ENCODE results near the gene TRPV4. TPM values are rescaled to one million over a fixed set of nuclear protein-coding genes. Genes with fewer than 3 reads are reported as not detected.

TRPV4 gene
- total and polyA plus RNA-seq, 7 experiments from 2014 or later: 0.81 TPM; not detected in 6

- H3K4me1 ChIP-seq (ENCODE audit: control insufficient read depth in 2 of 2, insufficient read depth in 2 of 2, low read length in 2 of 2): no peaks in the 10 kb centered on the region
- Mint-ChIP-seq H3K4me1 (peaks cover 0 to 1% (median 0%) of the 10 kb centered on the region in 7 donors), H3K9me3 (no peaks in the 10 kb centered on the region), H3K36me3 (no peaks in the 10 kb centered on the region), H3K27ac (no peak overlapping the region), H3K4me3 (no peak overlapping the region), H3K27me3 (peaks cover 0 to 8% (median 0%) of the 10 kb centered on the region in 5 donors)
- H3K36me3 ChIP-seq (ENCODE audit: control insufficient read depth in 2 of 3, insufficient read depth in 3 of 3, low read length in 3 of 3): no peaks in the 10 kb centered on the region
- H3K9me3 ChIP-seq (ENCODE audit: control insufficient read depth in 2 of 3, low read length in 3 of 3): no peaks in the 10 kb centered on the region
- ATAC-seq (no peak), DNase-seq (no peak)
- H3K27me3 ChIP-seq (ENCODE audit: control insufficient read depth in 2 of 2, insufficient read depth in 2 of 2, low read length in 2 of 2): no peaks in the 10 kb centered on the region
- POLR2A ChIA-PET: no interaction called here
- H3K4me3 ChIP-seq (ENCODE audit: low read length): no peak overlapping the region
- intact Hi-C loops (cut with micrococcal nuclease): no loop called here
- H3K27ac ChIP-seq (ENCODE audit: low read depth, low read length): no peak overlapping the region
- CTCF ChIA-PET: no interaction called here
Measured at GRCh38 chr12:109813810-109814416, 19.3 kb downstream of the TRPV4 start.

GRCh38 chr12:109811624-109811995 lies 21.6 kb downstream of the TRPV4 start:
- no peaks in the 10 kb centered on the region for H3K4me1 ChIP-seq (ENCODE audit: control insufficient read depth in 2 of 2, insufficient read depth in 2 of 2, low read length in 2 of 2)
- DNase-seq: no peak
- intact Hi-C loops (cut with micrococcal nuclease): no loop called here
- Mint-ChIP-seq H3K4me3 (no peak overlapping the region), H3K9me3 (no peaks in the 10 kb centered on the region), H3K36me3 (no peaks in the 10 kb centered on the region), H3K4me1 (no peaks in the 10 kb centered on the region), H3K27me3 (no peaks in the 10 kb centered on the region), H3K27ac (no peak overlapping the region)
- H3K36me3 ChIP-seq (ENCODE audit: control insufficient read depth in 2 of 3, insufficient read depth in 3 of 3, low read length in 3 of 3): no peaks in the 10 kb centered on the region
- no peak for ATAC-seq
- no peak overlapping the region for H3K4me3 ChIP-seq (ENCODE audit: low read length)
- H3K27me3 ChIP-seq (ENCODE audit: control insufficient read depth in 2 of 2, insufficient read depth in 2 of 2, low read length in 2 of 2): no peaks in the 10 kb centered on the region
- no peak overlapping the region for H3K27ac ChIP-seq (ENCODE audit: low read depth, low read length)
- POLR2A ChIA-PET: no interaction called here
- no peaks in the 10 kb centered on the region for H3K9me3 ChIP-seq (ENCODE audit: control insufficient read depth in 2 of 3, low read length in 3 of 3)
- CTCF ChIA-PET: no interaction called here

GRCh38 chr12:109810954-109811623 lies 22.1 kb downstream of the TRPV4 start:
- intact Hi-C loops (cut with micrococcal nuclease): no loop called here
- Mint-ChIP-seq H3K9me3 (no peaks in the 10 kb centered on the region), H3K4me3 (no peak overlapping the region), H3K27me3 (no peaks in the 10 kb centered on the region), H3K4me1 (no peaks in the 10 kb centered on the region), H3K27ac (no peak overlapping the region), H3K36me3 (no peaks in the 10 kb centered on the region)
- POLR2A ChIA-PET: no interaction called here
- CTCF ChIA-PET: no interaction called here
- ATAC-seq (no peak), DNase-seq (no peak)
- Histone ChIP-seq H3K27me3 (ENCODE audit: control insufficient read depth in 2 of 2, insufficient read depth in 2 of 2, low read length in 2 of 2) (no peaks in the 10 kb centered on the region), H3K4me1 (ENCODE audit: control insufficient read depth in 2 of 2, insufficient read depth in 2 of 2, low read length in 2 of 2) (no peaks in the 10 kb centered on the region), H3K4me3 (ENCODE audit: low read length) (no peak overlapping the region), H3K27ac (ENCODE audit: low read depth, low read length) (no peak overlapping the region), H3K9me3 (ENCODE audit: control insufficient read depth in 2 of 3, low read length in 3 of 3) (no peaks in the 10 kb centered on the region), H3K36me3 (ENCODE audit: control insufficient read depth in 2 of 3, insufficient read depth in 3 of 3, low read length in 3 of 3) (no peaks in the 10 kb centered on the region)

GRCh38 chr12:109808876-109809646 lies 24.1 kb downstream of the TRPV4 start:
- no peaks in the 10 kb centered on the region for H3K36me3 ChIP-seq (ENCODE audit: control insufficient read depth in 2 of 3, insufficient read depth in 3 of 3, low read length in 3 of 3)
- intact Hi-C loops (cut with micrococcal nuclease): loop anchor here in 1 of 2 donors (5.0 kb wide), 1 partner anchor 293 kb away; no protein-coding TSS in a partner anchor
- DNase-seq (no peak), ATAC-seq (no peak)
- Mint-ChIP-seq H3K27me3 (peaks cover 0 to 4% (median 0%) of the 10 kb centered on the region in 5 donors), H3K4me1 (peaks cover 0 to 2% (median 0%) of the 10 kb centered on the region in 7 donors), H3K4me3 (no peak overlapping the region), H3K36me3 (no peaks in the 10 kb centered on the region), H3K27ac (no peak overlapping the region), H3K9me3 (no peaks in the 10 kb centered on the region)
- H3K27me3 ChIP-seq (ENCODE audit: control insufficient read depth in 2 of 2, insufficient read depth in 2 of 2, low read length in 2 of 2): no peaks in the 10 kb centered on the region
- H3K4me3 ChIP-seq (ENCODE audit: low read length): no peak overlapping the region
- ChIA-PET CTCF (no interaction called here), POLR2A (no interaction called here)
- H3K27ac ChIP-seq (ENCODE audit: low read depth, low read length): no peak overlapping the region
- no peaks in the 10 kb centered on the region for H3K4me1 ChIP-seq (ENCODE audit: control insufficient read depth in 2 of 2, insufficient read depth in 2 of 2, low read length in 2 of 2)
- H3K9me3 ChIP-seq (ENCODE audit: control insufficient read depth in 2 of 3, low read length in 3 of 3): no peaks in the 10 kb centered on the region

GRCh38 chr12:109807954-109808643 lies 25.1 kb downstream of the TRPV4 start:
- CTCF ChIA-PET: no interaction called here

More at GRCh38 chr12:109807954-109808643, 25.1 kb downstream of the TRPV4 start:
- H3K36me3 ChIP-seq (ENCODE audit: control insufficient read depth in 2 of 3, insufficient read depth in 3 of 3, low read length in 3 of 3): no peaks in the 10 kb centered on the region
- Mint-ChIP-seq H3K27me3 (peaks cover 0 to 4% (median 0%) of the 10 kb centered on the region in 5 donors), H3K36me3 (no peaks in the 10 kb centered on the region), H3K9me3 (no peaks in the 10 kb centered on the region), H3K27ac (no peak overlapping the region), H3K4me1 (peaks cover 0 to 2% (median 0%) of the 10 kb centered on the region in 7 donors), H3K4me3 (no peak overlapping the region)
- ATAC-seq (no peak), DNase-seq (no peak)
- no peak overlapping the region for H3K27ac ChIP-seq (ENCODE audit: low read depth, low read length)
- no peak overlapping the region for H3K4me3 ChIP-seq (ENCODE audit: low read length)
- POLR2A ChIA-PET: no interaction called here
- no peaks in the 10 kb centered on the region for H3K4me1 ChIP-seq (ENCODE audit: control insufficient read depth in 2 of 2, insufficient read depth in 2 of 2, low read length in 2 of 2)
- H3K9me3 ChIP-seq (ENCODE audit: control insufficient read depth in 2 of 3, low read length in 3 of 3): no peaks in the 10 kb centered on the region
- H3K27me3 ChIP-seq (ENCODE audit: control insufficient read depth in 2 of 2, insufficient read depth in 2 of 2, low read length in 2 of 2): no peaks in the 10 kb centered on the region
- intact Hi-C loops (cut with micrococcal nuclease): loop anchor here in 1 of 2 donors (5.0 kb wide), 1 partner anchor 294 kb away; no protein-coding TSS in a partner anchor

Measured in naive thymus-derived CD4-positive, alpha-beta T cell (primary cell).